Liver (tissue), 9 donors: ENCODE results near the gene NR5A1. TPM values are rescaled to one million over a fixed set of nuclear protein-coding genes. Genes with fewer than 3 reads are reported as not detected.

Experiments used
- DNase-seq: peaks from one replicate; pipeline ENCODE4 v3.0.0-alpha.2; 2017; ENCODE audit warnings: low spot score
- H3K27ac ChIP-seq, 2 donors: one replicate each; pipeline ENCODE4 v1.7.0; 2013; ENCODE audit warnings: inconsistent platforms in 2 of 2, low read length in 2 of 2, control low read depth in 1 of 2, low read depth in 1 of 2, mild to moderate bottlenecking in 1 of 2
- H3K27me3 ChIP-seq, 4 donors: one replicate each; pipeline versions ENCODE4 v1.6.1 to v1.7.0; 2013; ENCODE audit warnings: low read length in 3 of 4, inconsistent platforms in 1 of 4, mild to moderate bottlenecking in 1 of 4, moderate library complexity in 1 of 4; ENCODE audit not compliant: control insufficient read depth in 4 of 4, insufficient read depth in 4 of 4
- H3K36me3 ChIP-seq, 4 donors: one replicate each; pipeline versions ENCODE4 v1.6.1 to v1.7.0; 2013; ENCODE audit warnings: low read length in 3 of 4, mild to moderate bottlenecking in 3 of 4, low read depth in 1 of 4, moderate library complexity in 1 of 4; ENCODE audit not compliant: control insufficient read depth in 4 of 4, insufficient read depth in 3 of 4
- H3K4me1 ChIP-seq, 4 donors: one replicate each; pipeline versions ENCODE4 v1.6.1 to v1.7.0; 2013; ENCODE audit warnings: low read length in 3 of 4, mild to moderate bottlenecking in 3 of 4, moderate library complexity in 1 of 4; ENCODE audit not compliant: control insufficient read depth in 4 of 4, insufficient read depth in 4 of 4
- H3K4me3 ChIP-seq, 3 donors: one replicate each; pipeline versions ENCODE4 v1.6.1 to v1.7.0; 2013; ENCODE audit warnings: low read length in 3 of 3, control low read depth in 1 of 3, low read depth in 1 of 3, mild to moderate bottlenecking in 1 of 3
- H3K9ac ChIP-seq, 2 donors: one replicate each; pipeline ENCODE4 v1.7.0; 2013; ENCODE audit warnings: low read length in 2 of 2, mild to moderate bottlenecking in 2 of 2, moderate library complexity in 2 of 2, control low read depth in 1 of 2, low read depth in 1 of 2
- H3K9me3 ChIP-seq, 4 donors: one replicate each; pipeline versions ENCODE4 v1.6.1 to v1.7.0; 2013; ENCODE audit warnings: low read length in 3 of 4; ENCODE audit not compliant: control insufficient read depth in 4 of 4
- EGR1 ChIP-seq, 2 donors: IDR thresholded peaks; 2 replicates each; pipeline ENCODE4 v1.6.1; 2016 to 2018; ENCODE audit warnings: antibody characterized with exemption in 2 of 2, low read depth in 2 of 2
- FOXA1 ChIP-seq: IDR thresholded peaks from 2 replicates; pipeline ENCODE4 v1.6.1; 2016; ENCODE audit warnings: antibody characterized with exemption
- FOXA2 ChIP-seq: IDR thresholded peaks from 2 replicates; pipeline ENCODE4 v1.6.1; 2016; ENCODE audit warnings: antibody characterized with exemption
- GABPA ChIP-seq, 2 donors: IDR thresholded peaks in 1 of 2; conservative IDR thresholded peaks in 1 of 2; 2 replicates each; pipeline ENCODE4 v1.6.1; 2016; ENCODE audit warnings: antibody characterized with exemption in 2 of 2, mild to moderate bottlenecking in 1 of 2, moderate library complexity in 1 of 2
- HNF4A ChIP-seq, 2 donors: conservative IDR thresholded peaks; 2 replicates each; pipeline ENCODE4 v1.6.1; 2016; ENCODE audit warnings: antibody characterized with exemption in 2 of 2, mild to moderate bottlenecking in 2 of 2
- HNF4G ChIP-seq: IDR thresholded peaks from 2 replicates; pipeline ENCODE4 v1.6.1; 2016; ENCODE audit warnings: antibody characterized with exemption
- JUND ChIP-seq, 2 donors: IDR thresholded peaks; 2 replicates each; pipeline ENCODE4 v1.6.1; 2016; ENCODE audit warnings: antibody characterized with exemption in 2 of 2
- NR2F2 ChIP-seq: IDR thresholded peaks from 2 replicates; pipeline ENCODE4 v1.6.1; 2016; ENCODE audit warnings: antibody characterized with exemption
- RAD21 ChIP-seq, 2 donors: IDR thresholded peaks; 2 replicates each; pipeline ENCODE4 v1.6.1; 2016; ENCODE audit warnings: antibody characterized with exemption in 2 of 2, mild to moderate bottlenecking in 2 of 2
- RXRA ChIP-seq, 2 donors: IDR thresholded peaks; 2 replicates each; pipeline ENCODE4 v1.6.1; 2017 to 2018; ENCODE audit warnings: antibody characterized with exemption in 2 of 2, mild to moderate bottlenecking in 1 of 2
- SP1 ChIP-seq: IDR thresholded peaks from 2 replicates; pipeline ENCODE4 v1.6.1; 2018; ENCODE audit warnings: antibody characterized with exemption, mild to moderate bottlenecking
- TAF1 ChIP-seq: conservative IDR thresholded peaks from 2 replicates; pipeline ENCODE4 v1.6.1; 2016; ENCODE audit warnings: antibody characterized with exemption, mild to moderate bottlenecking
- YY1 ChIP-seq: IDR thresholded peaks from 2 replicates; pipeline ENCODE4 v1.6.1; 2016; ENCODE audit warnings: antibody characterized with exemption, mild to moderate bottlenecking
- WGBS: extraction: QIAGEN DNeasy Blood & Tissue Kit; methylation state at CpG from one replicate; pipeline ENCODE4 v1.1.7; 2013; 5-methylcytosine and 5-hydroxymethylcytosine counted together
- polyA plus RNA-seq, 2 donors: library from polyadenylated mRNA; stranded (reverse) in 1 of 2; unstranded in 1 of 2; fragments of 200-250 nt in 1 of 2; fragments of >200 nt in 1 of 2; fragmentation: Nextera tagmentation in 1 of 2; extraction: Ambion mirVana in 1 of 2; gene quantifications; one replicate each; pipeline versions ENCODE4 v1.2.1 to v1.2.3, GENCODE V29; 2013 to 2015
- total RNA-seq, 2 donors: library from RNA; depleted of rRNA; stranded (reverse); fragments of >200 nt; gene quantifications; one replicate each; pipeline ENCODE4 v1.2.3, GENCODE V29; 2014
- TF ChIP-seq, protein P1 (sequence below): IDR thresholded peaks from 2 replicates; pipeline ENCODE4 v1.6.1; 2016; ENCODE audit warnings: antibody characterized with exemption
- TF ChIP-seq, protein P2 (sequence below): IDR thresholded peaks from 2 replicates; pipeline ENCODE4 v1.6.1; 2016; ENCODE audit warnings: antibody characterized with exemption
- TF ChIP-seq, protein P3 (sequence below): IDR thresholded peaks from 2 replicates; pipeline ENCODE4 v1.6.1; 2016; ENCODE audit warnings: antibody characterized with exemption
- TF ChIP-seq, protein P4 (sequence below): fragments of 150-350 bp; IDR thresholded peaks from 2 replicates; pipeline ENCODE4 v1.5.1; 2017; ENCODE audit warnings: improper control_type of control experiment, low read depth, low read length; ENCODE audit not compliant: missing input control
- TF ChIP-seq, protein P5 (sequence below): IDR thresholded peaks from 2 replicates; pipeline ENCODE4 v1.6.1; 2016; ENCODE audit warnings: antibody characterized with exemption, mild to moderate bottlenecking
- donor health status: healthy.
- donor health status: healthy.
- donor health status: healthy.
- donor health status: healthy.
- donor health status: healthy.

Gene NR5A1
- total and polyA plus RNA-seq, 4 donors, result not detected

DNA sequence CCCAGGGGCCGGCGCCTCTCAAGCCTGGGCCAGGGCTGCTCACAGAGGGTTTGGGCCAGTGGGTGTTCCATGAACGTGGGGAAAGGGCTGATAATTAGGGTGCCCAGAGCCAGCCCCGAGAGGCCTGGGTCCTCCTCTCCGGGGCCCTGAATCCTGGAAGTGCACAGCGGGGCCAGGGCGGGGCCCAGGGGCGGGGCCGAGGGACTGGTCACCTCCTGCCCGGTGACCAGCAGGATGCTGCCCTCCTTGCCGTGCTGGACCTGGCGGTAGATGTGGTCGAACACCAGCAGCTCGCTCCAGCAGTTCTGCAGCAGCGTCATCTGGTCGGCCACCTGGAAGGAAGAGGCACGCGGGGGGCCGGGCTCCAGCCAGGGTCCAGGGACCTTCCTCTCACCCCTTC lies 14.4 kb downstream of the NR5A1 start:
- H3K27ac ChIP-seq, result no peak overlapping the region

More for the DNA sequence above, 14.4 kb downstream of the NR5A1 start:
- Histone ChIP-seq H3K27me3 (no peaks in the 10 kb centered on the region), H3K4me3 (no peak overlapping the region), H3K4me1 (peaks cover 0 to 8% (median 3%) of the 10 kb centered on the region in 4 donors), H3K9me3 (no peaks in the 10 kb centered on the region), H3K36me3 (no peaks in the 10 kb centered on the region), H3K9ac (no peak overlapping the region)
- TF ChIP-seq HNF4G (no peak), RXRA (IDR thresholded peaks at IDR 0.05) (no peak), EGR1 (IDR thresholded peaks at IDR 0.05; ENCODE audit: low read depth in 2 of 2) (no peak), FOXA2 (no peak), HNF4A (conservative IDR thresholded peaks at IDR 0.05) (no peak), GABPA (IDR thresholded peaks at IDR 0.05 in 1 of 2, conservative IDR thresholded peaks at IDR 0.05 in 1 of 2) (no peak), JUND (IDR thresholded peaks at IDR 0.05) (no peak), FOXA1 (no peak), TAF1 (no peak), NR2F2 (no peak), SP1 (no peak), YY1 (no peak), RAD21 (IDR thresholded peaks at IDR 0.05) (no peak)
- TF ChIP-seq, protein P1, sequence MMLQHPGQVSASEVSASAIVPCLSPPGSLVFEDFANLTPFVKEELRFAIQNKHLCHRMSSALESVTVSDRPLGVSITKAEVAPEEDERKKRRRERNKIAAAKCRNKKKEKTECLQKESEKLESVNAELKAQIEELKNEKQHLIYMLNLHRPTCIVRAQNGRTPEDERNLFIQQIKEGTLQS, result no peak
- TF ChIP-seq, protein P2, sequence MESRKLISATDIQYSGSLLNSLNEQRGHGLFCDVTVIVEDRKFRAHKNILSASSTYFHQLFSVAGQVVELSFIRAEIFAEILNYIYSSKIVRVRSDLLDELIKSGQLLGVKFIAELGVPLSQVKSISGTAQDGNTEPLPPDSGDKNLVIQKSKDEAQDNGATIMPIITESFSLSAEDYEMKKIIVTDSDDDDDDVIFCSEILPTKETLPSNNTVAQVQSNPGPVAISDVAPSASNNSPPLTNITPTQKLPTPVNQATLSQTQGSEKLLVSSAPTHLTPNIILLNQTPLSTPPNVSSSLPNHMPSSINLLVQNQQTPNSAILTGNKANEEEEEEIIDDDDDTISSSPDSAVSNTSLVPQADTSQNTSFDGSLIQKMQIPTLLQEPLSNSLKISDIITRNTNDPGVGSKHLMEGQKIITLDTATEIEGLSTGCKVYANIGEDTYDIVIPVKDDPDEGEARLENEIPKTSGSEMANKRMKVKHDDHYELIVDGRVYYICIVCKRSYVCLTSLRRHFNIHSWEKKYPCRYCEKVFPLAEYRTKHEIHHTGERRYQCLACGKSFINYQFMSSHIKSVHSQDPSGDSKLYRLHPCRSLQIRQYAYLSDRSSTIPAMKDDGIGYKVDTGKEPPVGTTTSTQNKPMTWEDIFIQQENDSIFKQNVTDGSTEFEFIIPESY, result no peak
- TF ChIP-seq, protein P3, sequence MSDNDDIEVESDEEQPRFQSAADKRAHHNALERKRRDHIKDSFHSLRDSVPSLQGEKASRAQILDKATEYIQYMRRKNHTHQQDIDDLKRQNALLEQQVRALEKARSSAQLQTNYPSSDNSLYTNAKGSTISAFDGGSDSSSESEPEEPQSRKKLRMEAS, result no peak
- TF ChIP-seq, protein P4, sequence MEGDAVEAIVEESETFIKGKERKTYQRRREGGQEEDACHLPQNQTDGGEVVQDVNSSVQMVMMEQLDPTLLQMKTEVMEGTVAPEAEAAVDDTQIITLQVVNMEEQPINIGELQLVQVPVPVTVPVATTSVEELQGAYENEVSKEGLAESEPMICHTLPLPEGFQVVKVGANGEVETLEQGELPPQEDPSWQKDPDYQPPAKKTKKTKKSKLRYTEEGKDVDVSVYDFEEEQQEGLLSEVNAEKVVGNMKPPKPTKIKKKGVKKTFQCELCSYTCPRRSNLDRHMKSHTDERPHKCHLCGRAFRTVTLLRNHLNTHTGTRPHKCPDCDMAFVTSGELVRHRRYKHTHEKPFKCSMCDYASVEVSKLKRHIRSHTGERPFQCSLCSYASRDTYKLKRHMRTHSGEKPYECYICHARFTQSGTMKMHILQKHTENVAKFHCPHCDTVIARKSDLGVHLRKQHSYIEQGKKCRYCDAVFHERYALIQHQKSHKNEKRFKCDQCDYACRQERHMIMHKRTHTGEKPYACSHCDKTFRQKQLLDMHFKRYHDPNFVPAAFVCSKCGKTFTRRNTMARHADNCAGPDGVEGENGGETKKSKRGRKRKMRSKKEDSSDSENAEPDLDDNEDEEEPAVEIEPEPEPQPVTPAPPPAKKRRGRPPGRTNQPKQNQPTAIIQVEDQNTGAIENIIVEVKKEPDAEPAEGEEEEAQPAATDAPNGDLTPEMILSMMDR, result no peak
- TF ChIP-seq, protein P5, sequence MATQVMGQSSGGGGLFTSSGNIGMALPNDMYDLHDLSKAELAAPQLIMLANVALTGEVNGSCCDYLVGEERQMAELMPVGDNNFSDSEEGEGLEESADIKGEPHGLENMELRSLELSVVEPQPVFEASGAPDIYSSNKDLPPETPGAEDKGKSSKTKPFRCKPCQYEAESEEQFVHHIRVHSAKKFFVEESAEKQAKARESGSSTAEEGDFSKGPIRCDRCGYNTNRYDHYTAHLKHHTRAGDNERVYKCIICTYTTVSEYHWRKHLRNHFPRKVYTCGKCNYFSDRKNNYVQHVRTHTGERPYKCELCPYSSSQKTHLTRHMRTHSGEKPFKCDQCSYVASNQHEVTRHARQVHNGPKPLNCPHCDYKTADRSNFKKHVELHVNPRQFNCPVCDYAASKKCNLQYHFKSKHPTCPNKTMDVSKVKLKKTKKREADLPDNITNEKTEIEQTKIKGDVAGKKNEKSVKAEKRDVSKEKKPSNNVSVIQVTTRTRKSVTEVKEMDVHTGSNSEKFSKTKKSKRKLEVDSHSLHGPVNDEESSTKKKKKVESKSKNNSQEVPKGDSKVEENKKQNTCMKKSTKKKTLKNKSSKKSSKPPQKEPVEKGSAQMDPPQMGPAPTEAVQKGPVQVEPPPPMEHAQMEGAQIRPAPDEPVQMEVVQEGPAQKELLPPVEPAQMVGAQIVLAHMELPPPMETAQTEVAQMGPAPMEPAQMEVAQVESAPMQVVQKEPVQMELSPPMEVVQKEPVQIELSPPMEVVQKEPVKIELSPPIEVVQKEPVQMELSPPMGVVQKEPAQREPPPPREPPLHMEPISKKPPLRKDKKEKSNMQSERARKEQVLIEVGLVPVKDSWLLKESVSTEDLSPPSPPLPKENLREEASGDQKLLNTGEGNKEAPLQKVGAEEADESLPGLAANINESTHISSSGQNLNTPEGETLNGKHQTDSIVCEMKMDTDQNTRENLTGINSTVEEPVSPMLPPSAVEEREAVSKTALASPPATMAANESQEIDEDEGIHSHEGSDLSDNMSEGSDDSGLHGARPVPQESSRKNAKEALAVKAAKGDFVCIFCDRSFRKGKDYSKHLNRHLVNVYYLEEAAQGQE, result no peak
- 77% methylated on average over 19 of the region's 19 CpGs for WGBS
- no peak for DNase-seq
